ENCODE measurements around the gene NAA35. TPM values are rescaled to one million over a fixed set of nuclear protein-coding genes. Genes with fewer than 3 reads are reported as not detected.

Gene NAA35
- total RNA-seq, 1 experiment from 2014 or later = 21.3 TPM

GRCh38 chr9:85904975-85905374 is 36.0 kb upstream of the NAA35 start:
- POLR2A ChIA-PET = no interaction called here
- no peaks in the 10 kb centered on the region for H3K36me3 ChIP-seq (ENCODE audit: control insufficient read depth, insufficient read depth, low read length)
- intact Hi-C loops (cut with micrococcal nuclease; ENCODE audit: unreplicated experiment) (no loop called here), in situ Hi-C loops (cut with HindIII; ENCODE audit: low pct_unique_long_range_greater_than_20kb, low sequenced_read_pairs) (no loop called here)
- TF ChIP-seq CTCF (IDR thresholded peaks at IDR 0.05) (no peak), SIN3A (IDR thresholded peaks at IDR 0.05; ENCODE audit: borderline replicate concordance, insufficient read depth, low read depth, low read length) (no peak), POLR2AphosphoS5 (IDR thresholded peaks at IDR 0.05; ENCODE audit: low read depth, low read length) (no peak), TCF7L2 (IDR thresholded peaks at IDR 0.05; ENCODE audit: low read depth, low read length) (no peak), REST (IDR thresholded peaks at IDR 0.05; ENCODE audit: insufficient read depth in 1 of 2, low read depth in 2 of 2, low read length in 1 of 2) (no peak)
- no TSS peak for BruUV-seq (replicated peaks)
- H3K27ac ChIP-seq (ENCODE audit: low read length) = no peak overlapping the region
- no peaks in the 10 kb centered on the region for H3K9me3 ChIP-seq (ENCODE audit: control insufficient read depth, insufficient read depth, low read depth, low read length)
- no peak for DNase-seq (ENCODE audit: low read depth, low spot score)
- CTCF ChIA-PET = no interaction called here
- H3K27me3 ChIP-seq (ENCODE audit: control insufficient read depth, insufficient read depth, low read length) = no peaks in the 10 kb centered on the region
- ATAC-seq = no peak
- no peaks in the 10 kb centered on the region for H3K4me1 ChIP-seq (ENCODE audit: control insufficient read depth, insufficient read depth, low read length)
- no peak overlapping the region for H3K4me3 ChIP-seq (ENCODE audit: low read depth in 2 of 2, low read length in 2 of 2)

GRCh38 chr9:85905957-85906356 is 35.0 kb upstream of the NAA35 start:
- DNase-seq (ENCODE audit: low read depth, low spot score) (no peak), ATAC-seq (no peak)
- no peak for TF ChIP-seq POLR2AphosphoS5 (IDR thresholded peaks at IDR 0.05; ENCODE audit: low read depth, low read length)
- no peak for TF ChIP-seq CTCF (IDR thresholded peaks at IDR 0.05)
- no peak for TF ChIP-seq REST (IDR thresholded peaks at IDR 0.05; ENCODE audit: insufficient read depth in 1 of 2, low read depth in 2 of 2, low read length in 1 of 2)
- TF ChIP-seq TCF7L2 (IDR thresholded peaks at IDR 0.05; ENCODE audit: low read depth, low read length) = no peak
- TF ChIP-seq SIN3A (IDR thresholded peaks at IDR 0.05; ENCODE audit: borderline replicate concordance, insufficient read depth, low read depth, low read length) = no peak
- in situ Hi-C loops (cut with HindIII; ENCODE audit: low pct_unique_long_range_greater_than_20kb, low sequenced_read_pairs) (no loop called here), intact Hi-C loops (cut with micrococcal nuclease; ENCODE audit: unreplicated experiment) (no loop called here)
- Histone ChIP-seq H3K4me1 (ENCODE audit: control insufficient read depth, insufficient read depth, low read length) (no peaks in the 10 kb centered on the region), H3K36me3 (ENCODE audit: control insufficient read depth, insufficient read depth, low read length) (no peaks in the 10 kb centered on the region), H3K9me3 (ENCODE audit: control insufficient read depth, insufficient read depth, low read depth, low read length) (no peaks in the 10 kb centered on the region), H3K4me3 (ENCODE audit: low read depth in 2 of 2, low read length in 2 of 2) (no peak overlapping the region), H3K27me3 (ENCODE audit: control insufficient read depth, insufficient read depth, low read length) (no peaks in the 10 kb centered on the region), H3K27ac (ENCODE audit: low read length) (no peak overlapping the region)
- ChIA-PET POLR2A (no interaction called here), CTCF (no interaction called here)
- no TSS peak for BruUV-seq (replicated peaks)

All from Panc1 (cell line).